ENCODE data around the gene GNPAT.

The GNPAT gene

DNA sequence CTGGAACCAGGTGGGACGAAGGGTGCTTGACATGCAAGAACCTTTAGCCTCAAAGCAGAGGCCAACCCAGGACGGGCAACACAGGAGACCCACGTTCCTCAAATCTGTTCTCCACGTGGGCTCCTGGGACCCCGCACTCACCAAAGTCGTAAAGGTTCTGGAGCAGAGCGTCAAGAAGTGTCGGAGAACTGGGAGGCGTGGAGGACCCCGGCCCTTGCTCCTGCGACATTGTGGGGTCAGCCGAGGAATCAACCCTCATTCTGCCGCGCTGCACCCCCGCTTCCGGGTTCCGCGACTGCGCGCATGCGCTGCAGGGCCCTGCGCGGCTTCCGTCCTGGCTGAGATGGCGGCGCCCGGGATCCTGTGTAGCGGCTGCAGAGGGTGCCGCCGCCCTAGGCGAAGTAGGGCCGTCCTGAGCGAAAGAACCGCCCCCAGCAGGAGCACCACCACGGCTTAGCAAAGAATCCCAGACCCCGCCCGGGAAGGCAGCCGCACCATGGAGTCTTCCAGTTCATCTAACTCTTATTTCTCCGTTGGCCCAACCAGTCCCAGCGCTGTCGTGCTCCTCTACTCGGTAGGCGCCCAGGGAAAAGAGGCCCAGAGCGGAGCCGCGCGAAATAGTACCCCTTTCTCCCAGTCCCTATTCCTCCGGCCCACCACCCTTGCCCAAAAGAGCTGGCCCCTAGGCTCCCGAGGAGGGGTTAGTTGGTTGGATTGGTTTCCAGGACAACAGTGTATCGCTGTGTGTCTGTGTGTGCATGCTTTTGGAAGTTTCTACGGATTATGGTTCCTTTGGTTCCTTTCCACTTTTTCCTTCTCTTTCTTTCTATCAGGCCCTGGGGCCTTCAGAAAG, at the start of gene GNPAT:
Gene GNPAT, plus strand, starts transcription at position 330 of the 853 bp plus-strand sequence. Its CDS starts 167 bp downstream, at position 497.
- Histone ChIP-seq H3K4me1 (ENCODE audit: control insufficient read depth in 1 of 2, insufficient read depth in 1 of 2, low read depth in 1 of 2, low read length in 1 of 2) (peaks cover 36% of the 10 kb centered on the region in 2 experiments), H3K4me3 (ENCODE audit: low read depth in 1 of 2, low read length in 1 of 2) (peak within 1 kb of the TSS; percentile 84 to 89), H3K27me3 (no peaks in the 10 kb centered on the region), H3K27ac (peak within 1 kb of the TSS; percentile 82), H3K9me3 (no peaks in the 10 kb centered on the region), H3K36me3 (peaks cover 18% of the 10 kb centered on the region)
- peak; percentile 51 for TF ChIP-seq CTCF (IDR thresholded peaks at IDR 0.05)

DNA sequence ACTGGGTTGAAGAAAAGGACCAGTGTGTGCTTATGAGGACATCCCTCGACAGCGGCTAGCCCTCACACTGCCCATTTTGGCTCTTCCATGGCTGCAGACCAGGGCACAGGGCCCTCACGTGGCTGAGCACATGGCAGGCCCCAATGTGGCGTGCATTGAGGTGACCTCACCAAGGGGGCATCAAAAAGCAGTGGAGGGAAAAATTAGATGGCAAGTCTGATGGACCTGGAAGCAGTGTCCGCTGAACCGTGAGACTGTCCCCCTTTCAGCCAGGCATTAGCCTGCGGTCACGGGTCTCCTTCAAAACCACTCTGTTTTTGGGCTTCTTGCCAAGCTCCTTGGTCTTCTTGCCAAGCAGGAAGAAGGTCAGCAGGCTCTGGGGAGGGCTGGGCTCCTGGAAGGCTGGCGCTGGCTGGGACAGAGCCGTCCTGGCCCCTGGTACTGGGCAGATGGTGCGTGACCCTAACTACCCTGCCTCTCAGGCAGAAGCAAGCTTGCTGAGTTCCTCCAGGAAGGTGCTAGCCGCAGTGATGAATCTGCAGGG, 48.3 kb upstream of the GNPAT start:
- no peak overlapping the region for H3K27ac ChIP-seq
- no peaks in the 10 kb centered on the region for H3K36me3 ChIP-seq

DNA sequence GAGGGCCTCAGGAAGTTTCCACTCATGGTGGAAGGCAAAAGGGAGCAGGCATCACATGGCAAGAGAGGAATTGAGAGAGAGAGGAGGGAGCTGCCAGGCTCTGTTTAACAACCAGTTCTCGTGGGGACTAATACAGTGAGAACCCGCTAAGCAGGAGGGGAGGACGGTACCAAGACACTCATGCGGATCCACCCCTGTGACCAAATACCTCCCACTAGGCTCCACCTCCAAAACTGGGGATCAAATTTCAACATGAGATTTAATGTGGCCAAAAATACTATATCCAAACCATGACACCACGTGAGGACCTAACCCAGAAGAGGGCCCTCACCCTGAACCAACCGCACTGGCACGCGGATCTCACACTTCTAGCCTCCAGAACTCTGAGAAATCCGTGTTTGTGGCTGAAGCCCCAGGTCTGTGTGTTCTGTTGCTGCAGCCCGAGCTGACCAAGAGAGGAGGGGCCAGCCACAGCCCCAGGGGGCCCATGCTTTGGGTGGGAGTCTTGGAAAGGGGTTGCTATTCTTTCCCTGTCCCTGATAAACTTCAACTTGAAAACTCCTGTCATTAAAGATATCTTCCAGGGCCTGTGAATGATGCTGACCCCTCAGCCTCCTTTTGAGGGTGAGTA, 47.2 kb upstream of the GNPAT start:
- Histone ChIP-seq H3K27ac (no peak overlapping the region), H3K36me3 (no peaks in the 10 kb centered on the region), H3K4me3 (ENCODE audit: low read depth in 1 of 2, low read length in 1 of 2) (no peak overlapping the region), H3K4me1 (ENCODE audit: control insufficient read depth in 1 of 2, insufficient read depth in 1 of 2, low read depth in 1 of 2, low read length in 1 of 2) (peaks cover 6 to 8% of the 10 kb centered on the region in 2 experiments), H3K9me3 (no peaks in the 10 kb centered on the region), H3K27me3 (peaks cover 52% of the 10 kb centered on the region)
- TF ChIP-seq CTCF (IDR thresholded peaks at IDR 0.05) = no peak

More for the DNA sequence above, 48.3 kb upstream of the GNPAT start:
- TF ChIP-seq CTCF (IDR thresholded peaks at IDR 0.05) = no peak
- H3K9me3 ChIP-seq = no peaks in the 10 kb centered on the region
- peaks cover 6 to 8% of the 10 kb centered on the region in 2 experiments for H3K4me1 ChIP-seq (ENCODE audit: control insufficient read depth in 1 of 2, insufficient read depth in 1 of 2, low read depth in 1 of 2, low read length in 1 of 2)
- peaks cover 63% of the 10 kb centered on the region for H3K27me3 ChIP-seq
- H3K4me3 ChIP-seq (ENCODE audit: low read depth in 1 of 2, low read length in 1 of 2) = no peak overlapping the region

DNA sequence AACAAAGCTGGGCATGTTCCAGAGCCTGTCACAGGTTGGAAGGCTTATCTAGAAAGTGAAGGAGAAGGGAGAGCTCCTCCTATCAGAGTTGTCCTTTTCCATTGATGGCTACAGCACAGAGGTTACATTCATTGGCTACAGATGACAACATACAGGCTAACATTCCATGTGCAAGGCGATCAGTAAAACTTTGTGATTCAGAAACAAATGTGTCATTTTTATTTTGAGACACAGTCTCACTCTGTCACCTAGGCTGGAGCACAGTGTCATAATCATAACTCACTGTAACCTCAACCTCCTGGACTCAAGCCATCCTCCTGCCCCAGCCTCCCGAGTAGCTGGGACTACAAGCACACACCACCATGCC, 46.6 kb upstream of the GNPAT start:
- Histone ChIP-seq H3K27ac (no peak overlapping the region), H3K9me3 (no peaks in the 10 kb centered on the region), H3K27me3 (peaks cover 52% of the 10 kb centered on the region), H3K36me3 (no peaks in the 10 kb centered on the region), H3K4me1 (ENCODE audit: control insufficient read depth in 1 of 2, insufficient read depth in 1 of 2, low read depth in 1 of 2, low read length in 1 of 2) (peaks cover 6 to 8% of the 10 kb centered on the region in 2 experiments), H3K4me3 (ENCODE audit: low read depth in 1 of 2, low read length in 1 of 2) (no peak overlapping the region)
- no peak for TF ChIP-seq CTCF (IDR thresholded peaks at IDR 0.05)

GRCh38 chr1:231194843-231195516, 46.0 kb upstream of the GNPAT start:
- H3K27ac ChIP-seq = no peak overlapping the region
- H3K9me3 ChIP-seq = no peaks in the 10 kb centered on the region
- TF ChIP-seq CTCF (IDR thresholded peaks at IDR 0.05) = no peak
- peaks cover 6 to 8% of the 10 kb centered on the region in 2 experiments for H3K4me1 ChIP-seq (ENCODE audit: control insufficient read depth in 1 of 2, insufficient read depth in 1 of 2, low read depth in 1 of 2, low read length in 1 of 2)
- peaks cover 49% of the 10 kb centered on the region for H3K27me3 ChIP-seq
- H3K4me3 ChIP-seq (ENCODE audit: low read depth in 1 of 2, low read length in 1 of 2) = no peak overlapping the region
- no peaks in the 10 kb centered on the region for H3K36me3 ChIP-seq

Data from neutrophil (primary cell).